RWPE1 (cell line): ENCODE measurements around the gene LINGO3.

Source experiments
- CTCF ChIA-PET: fragments of 350-600 bp; sonication (Branson Sonifier 250); formaldehyde crosslinking; extraction: SDS; loops from one replicate; lab custom pipeline; 2021; lab: Yijun Ruan, JAX
- POLR2A ChIA-PET: fragments of 400-600 bp; formaldehyde crosslinking; extraction: SDS; loops from one replicate; lab custom pipeline; 2020; ENCODE audit warnings: antibody characterized with exemption; ENCODE audit not compliant: low non-redundant PET; lab: Yijun Ruan, JAX
- DNase-seq: peaks from one replicate; pipeline ENCODE4 v3.0.0; 2012; ENCODE audit warnings: low spot score
- H3K27ac ChIP-seq: fragments of 450-650 bp; 2 replicates; pipeline ENCODE4 v1.5.1; 2017
- CTCF ChIP-seq: fragments of 450-650 bp; conservative IDR thresholded peaks from 2 replicates; pipeline ENCODE4 v1.5.1; 2017; ENCODE audit warnings: low read depth, mild to moderate bottlenecking

Gene LINGO3

GRCh38 chr19:2335848-2336247, 27.9 kb upstream of the LINGO3 start:
- no peak for TF ChIP-seq CTCF
- DNase-seq = no peak
- no peak overlapping the region for H3K27ac ChIP-seq
- ChIA-PET CTCF (no interaction called here), POLR2A (no interaction called here)

- TF ChIP-seq CTCF = no peak
- H3K27ac ChIP-seq = peak overlapping the region; percentile 22
- ChIA-PET POLR2A (no interaction called here), CTCF (no interaction called here)
- DNase-seq = no peak
Measured at GRCh38 chr19:2334986-2335846, 27.3 kb upstream of the LINGO3 start.

GRCh38 chr19:2334426-2334825, 26.5 kb upstream of the LINGO3 start:
- CTCF ChIA-PET = no interaction called here
- TF ChIP-seq CTCF = no peak
- no peak for DNase-seq
- POLR2A ChIA-PET = no interaction called here
- H3K27ac ChIP-seq = peak overlapping the region; percentile 22

- no peak for DNase-seq
- H3K27ac ChIP-seq = peak overlapping the region; percentile 22; the same call in 1 of the 2 replicates
- no peak for TF ChIP-seq CTCF
- ChIA-PET POLR2A (no interaction called here), CTCF (interaction anchor here (0.7 kb wide), 1 partner anchor 14 kb away, joined by 3 read pairs; no protein-coding TSS in a partner anchor)
Measured at GRCh38 chr19:2333807-2334211, 25.9 kb upstream of the LINGO3 start.

GRCh38 chr19:2333027-2333806, 25.3 kb upstream of the LINGO3 start:
- no peak for DNase-seq
- CTCF ChIA-PET = interaction anchor here (0.7 kb wide), 1 partner anchor 13 kb away, joined by 3 read pairs; no protein-coding TSS in a partner anchor
- POLR2A ChIA-PET = no interaction called here
- peak overlapping the region; percentile 22; the same call in 1 of the 2 replicates for H3K27ac ChIP-seq
- TF ChIP-seq CTCF = no peak

- peak overlapping the region; percentile 7; the same call in 1 of the 2 replicates for H3K27ac ChIP-seq
- TF ChIP-seq CTCF = no peak
- ChIA-PET CTCF (no interaction called here), POLR2A (no interaction called here)
- no peak for DNase-seq
Measured at GRCh38 chr19:2332341-2333026, 24.5 kb upstream of the LINGO3 start.
